ENCODE measurements around the gene ASCL3.

ASCL3 gene

DNA sequence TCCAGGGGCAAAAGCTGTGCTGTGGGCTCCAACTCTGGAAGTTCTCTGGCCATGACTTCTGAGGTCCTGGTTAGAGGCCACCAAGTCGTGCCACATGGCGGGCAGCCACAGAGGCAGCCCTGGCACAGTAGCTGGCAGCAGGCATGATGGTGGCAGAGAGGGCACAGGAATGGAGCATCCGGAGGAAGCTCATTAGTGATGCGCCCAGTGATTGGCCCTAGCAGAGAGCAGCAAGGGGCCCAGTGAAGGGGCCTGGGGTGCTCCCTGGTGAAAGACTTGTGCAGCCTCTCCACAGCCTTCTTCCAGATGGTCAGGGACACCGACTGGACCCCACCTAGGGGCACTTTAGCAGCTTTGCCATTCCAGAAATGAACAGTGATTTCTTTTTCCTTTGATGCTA, 17.1 kb downstream of the ASCL3 start:
- no peak for DNase-seq
- Histone ChIP-seq H3K9me2 (replicated peaks; ENCODE audit: insufficient read depth, low read length) (no peaks in the 10 kb centered on the region), H3K4me3 (ENCODE audit: low read length) (no peak overlapping the region), H3F3A (ENCODE audit: insufficient read depth, low read length) (no peaks in the 10 kb centered on the region), H3K27me3 (replicated peaks; ENCODE audit: insufficient read depth, low read length) (no peaks in the 10 kb centered on the region), H2AFZ (ENCODE audit: low read length) (no peak overlapping the region), H3K9me3 (replicated peaks; ENCODE audit: insufficient read depth, low read length) (no peaks in the 10 kb centered on the region), H3K27ac (ENCODE audit: low read length) (no peak overlapping the region), H3K36me3 (replicated peaks; ENCODE audit: insufficient read depth, low read length) (no peaks in the 10 kb centered on the region), H4K20me1 (ENCODE audit: insufficient read depth, low read length) (no peaks in the 10 kb centered on the region), H3K9ac (ENCODE audit: low read length) (no peak overlapping the region), H3K4me2 (ENCODE audit: low read depth, low read length) (no peak overlapping the region), H3K4me1 (ENCODE audit: low read length) (no peaks in the 10 kb centered on the region), H3K79me2 (ENCODE audit: low read length) (no peaks in the 10 kb centered on the region)
- no peak for TF ChIP-seq EZH2phosphoT487 (IDR thresholded peaks at IDR 0.05; ENCODE audit: low read length)
- no peak for TF ChIP-seq EZH2 (optimal IDR thresholded peaks at IDR 0.05; ENCODE audit: low read depth, low read length)
- TF ChIP-seq, protein P1, sequence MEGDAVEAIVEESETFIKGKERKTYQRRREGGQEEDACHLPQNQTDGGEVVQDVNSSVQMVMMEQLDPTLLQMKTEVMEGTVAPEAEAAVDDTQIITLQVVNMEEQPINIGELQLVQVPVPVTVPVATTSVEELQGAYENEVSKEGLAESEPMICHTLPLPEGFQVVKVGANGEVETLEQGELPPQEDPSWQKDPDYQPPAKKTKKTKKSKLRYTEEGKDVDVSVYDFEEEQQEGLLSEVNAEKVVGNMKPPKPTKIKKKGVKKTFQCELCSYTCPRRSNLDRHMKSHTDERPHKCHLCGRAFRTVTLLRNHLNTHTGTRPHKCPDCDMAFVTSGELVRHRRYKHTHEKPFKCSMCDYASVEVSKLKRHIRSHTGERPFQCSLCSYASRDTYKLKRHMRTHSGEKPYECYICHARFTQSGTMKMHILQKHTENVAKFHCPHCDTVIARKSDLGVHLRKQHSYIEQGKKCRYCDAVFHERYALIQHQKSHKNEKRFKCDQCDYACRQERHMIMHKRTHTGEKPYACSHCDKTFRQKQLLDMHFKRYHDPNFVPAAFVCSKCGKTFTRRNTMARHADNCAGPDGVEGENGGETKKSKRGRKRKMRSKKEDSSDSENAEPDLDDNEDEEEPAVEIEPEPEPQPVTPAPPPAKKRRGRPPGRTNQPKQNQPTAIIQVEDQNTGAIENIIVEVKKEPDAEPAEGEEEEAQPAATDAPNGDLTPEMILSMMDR (IDR thresholded peaks at IDR 0.05; ENCODE audit: low read length) = no peak

DNA sequence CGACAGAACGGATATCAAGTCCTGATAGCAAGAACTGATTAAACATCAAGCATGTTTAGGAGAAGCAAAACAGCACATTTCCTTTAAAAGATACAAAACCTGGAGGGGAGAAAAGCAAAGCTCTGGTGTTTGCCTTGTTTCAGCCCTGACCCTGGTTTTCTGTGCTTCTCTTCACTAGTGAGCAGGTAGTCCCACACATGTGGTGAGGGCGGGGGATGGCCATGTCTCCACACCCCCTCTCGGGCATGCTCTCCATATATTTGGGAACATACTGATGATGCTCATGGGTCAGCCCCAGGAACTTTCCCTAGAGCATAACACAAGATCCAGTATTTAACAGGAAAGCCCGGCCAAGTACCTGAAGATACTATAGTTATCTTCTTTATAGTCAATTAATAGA, 20.1 kb downstream of the ASCL3 start:
- Histone ChIP-seq H3K79me2 (ENCODE audit: low read length) (no peaks in the 10 kb centered on the region), H3F3A (ENCODE audit: insufficient read depth, low read length) (no peaks in the 10 kb centered on the region), H3K9ac (ENCODE audit: low read length) (no peak overlapping the region)

DNA sequence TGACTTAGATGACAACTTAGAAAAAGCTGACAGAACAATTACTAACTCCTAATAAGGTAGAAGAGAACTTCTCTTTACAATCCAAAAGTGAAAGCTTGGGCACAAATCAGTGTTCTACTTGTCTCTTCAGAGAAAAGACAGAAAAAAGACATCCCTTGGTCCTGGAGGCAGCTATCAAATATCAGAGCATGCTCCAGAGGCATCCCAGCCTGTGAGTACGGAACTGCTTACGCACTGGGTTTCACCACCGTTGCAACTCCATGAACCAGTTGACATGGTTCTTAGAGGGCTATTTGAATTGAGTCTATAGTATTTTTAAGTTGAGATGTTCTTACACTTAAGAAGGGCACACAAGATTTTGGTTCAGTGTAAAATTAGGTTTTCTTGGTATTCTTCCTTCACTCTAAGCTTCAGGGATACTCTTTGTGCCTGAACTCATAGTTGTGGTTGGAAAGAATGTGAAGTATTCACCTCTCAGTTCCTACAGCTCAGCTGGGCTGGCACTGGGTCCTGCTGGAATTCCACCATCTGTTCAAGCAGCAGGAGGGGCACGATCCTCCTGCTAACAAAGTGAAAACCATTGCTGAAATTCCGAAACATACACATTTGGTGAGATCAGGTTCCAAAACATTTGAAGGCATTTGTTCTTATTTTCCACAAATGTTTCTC, 25.5 kb downstream of the ASCL3 start:
- Histone ChIP-seq H3K27ac (ENCODE audit: low read length) (no peak overlapping the region), H2AFZ (ENCODE audit: low read length) (no peak overlapping the region), H3K9me3 (replicated peaks; ENCODE audit: insufficient read depth, low read length) (no peaks in the 10 kb centered on the region), H3K4me1 (ENCODE audit: low read length) (peaks cover 17% of the 10 kb centered on the region), H3K4me2 (ENCODE audit: low read depth, low read length) (no peak overlapping the region), H3F3A (ENCODE audit: insufficient read depth, low read length) (peaks cover 13% of the 10 kb centered on the region; the same call in 1 of the 2 replicates), H4K20me1 (ENCODE audit: insufficient read depth, low read length) (no peaks in the 10 kb centered on the region), H3K27me3 (replicated peaks; ENCODE audit: insufficient read depth, low read length) (no peaks in the 10 kb centered on the region), H3K36me3 (replicated peaks; ENCODE audit: insufficient read depth, low read length) (no peaks in the 10 kb centered on the region), H3K9me2 (replicated peaks; ENCODE audit: insufficient read depth, low read length) (no peaks in the 10 kb centered on the region), H3K4me3 (ENCODE audit: low read length) (no peak overlapping the region), H3K9ac (ENCODE audit: low read length) (no peak overlapping the region), H3K79me2 (ENCODE audit: low read length) (0 out of 2 replicates have a peak, but pooled peaks cover 3% of the 10 kb centered on the region)
- DNase-seq = no peak
- TF ChIP-seq, protein P1 (IDR thresholded peaks at IDR 0.05; ENCODE audit: low read length) = no peak
- no peak for TF ChIP-seq EZH2phosphoT487 (IDR thresholded peaks at IDR 0.05; ENCODE audit: low read length)
- TF ChIP-seq EZH2 (optimal IDR thresholded peaks at IDR 0.05; ENCODE audit: low read depth, low read length) = no peak

More for the DNA sequence above, 20.1 kb downstream of the ASCL3 start:
- Histone ChIP-seq H3K9me2 (replicated peaks; ENCODE audit: insufficient read depth, low read length) (no peaks in the 10 kb centered on the region), H3K9me3 (replicated peaks; ENCODE audit: insufficient read depth, low read length) (no peaks in the 10 kb centered on the region), H4K20me1 (ENCODE audit: insufficient read depth, low read length) (no peaks in the 10 kb centered on the region), H2AFZ (ENCODE audit: low read length) (no peak overlapping the region), H3K4me3 (ENCODE audit: low read length) (no peak overlapping the region), H3K27me3 (replicated peaks; ENCODE audit: insufficient read depth, low read length) (no peaks in the 10 kb centered on the region), H3K4me1 (ENCODE audit: low read length) (no peaks in the 10 kb centered on the region), H3K36me3 (replicated peaks; ENCODE audit: insufficient read depth, low read length) (no peaks in the 10 kb centered on the region), H3K27ac (ENCODE audit: low read length) (no peak overlapping the region), H3K4me2 (ENCODE audit: low read depth, low read length) (no peak overlapping the region)
- TF ChIP-seq EZH2 (optimal IDR thresholded peaks at IDR 0.05; ENCODE audit: low read depth, low read length) (no peak), EZH2phosphoT487 (IDR thresholded peaks at IDR 0.05; ENCODE audit: low read length) (no peak)
- TF ChIP-seq, protein P1 (IDR thresholded peaks at IDR 0.05; ENCODE audit: low read length) = no peak
- DNase-seq = no peak

Measured in MM.1S (cell line).